Neural progenitor cell (in vitro differentiated cells): Measurements from ENCODE around the gene TEX54.

Experiments used
- EZH2 ChIP-seq: fragments of 200-600 bp; sonication (generic); IDR thresholded peaks from 2 replicates; pipeline ENCODE4 v1.6.1; 2017; ENCODE audit warnings: antibody characterized with exemption, mild to moderate bottlenecking, moderate library complexity
- TF ChIP-seq, protein P1 (sequence below): fragments of 200-600 bp; sonication (generic); IDR thresholded peaks from 2 replicates; pipeline ENCODE4 v1.5.1; 2017; ENCODE audit warnings: antibody characterized with exemption, mild to moderate bottlenecking

DNA sequence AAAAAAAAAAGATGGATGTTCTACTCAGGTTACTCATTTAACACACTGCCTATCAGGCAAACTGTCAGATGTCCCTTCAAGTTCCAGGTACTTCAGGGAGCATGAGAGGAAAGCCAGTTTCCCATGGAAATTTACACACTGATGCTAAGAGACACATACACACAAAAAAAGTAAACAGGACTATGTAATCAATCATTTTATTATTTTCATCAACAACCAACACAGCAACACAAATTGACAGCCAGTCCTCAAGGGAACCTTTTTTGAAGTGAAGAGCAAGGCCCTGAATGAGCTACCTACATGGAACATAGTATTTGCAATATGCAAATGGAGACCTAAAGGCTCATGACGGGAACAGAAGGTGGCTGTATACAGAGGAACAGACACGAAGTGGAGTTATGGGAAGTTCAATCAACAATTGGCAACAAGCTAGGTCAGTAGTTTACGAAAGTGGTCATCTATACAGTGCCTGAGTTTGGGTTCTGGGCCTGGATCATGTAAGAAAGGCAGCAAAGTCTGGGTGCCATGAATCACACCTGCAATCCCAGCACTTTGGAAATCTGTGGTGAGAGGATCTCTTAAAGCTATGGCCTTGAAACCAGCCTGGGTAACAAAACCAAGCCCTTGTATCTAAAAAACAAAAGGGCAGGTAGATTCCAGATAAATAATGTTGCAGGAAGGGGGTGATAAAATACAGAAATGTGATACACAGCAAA is 19.3 kb upstream of the TEX54 start:
- TF ChIP-seq EZH2 = no peak
- TF ChIP-seq, protein P1, sequence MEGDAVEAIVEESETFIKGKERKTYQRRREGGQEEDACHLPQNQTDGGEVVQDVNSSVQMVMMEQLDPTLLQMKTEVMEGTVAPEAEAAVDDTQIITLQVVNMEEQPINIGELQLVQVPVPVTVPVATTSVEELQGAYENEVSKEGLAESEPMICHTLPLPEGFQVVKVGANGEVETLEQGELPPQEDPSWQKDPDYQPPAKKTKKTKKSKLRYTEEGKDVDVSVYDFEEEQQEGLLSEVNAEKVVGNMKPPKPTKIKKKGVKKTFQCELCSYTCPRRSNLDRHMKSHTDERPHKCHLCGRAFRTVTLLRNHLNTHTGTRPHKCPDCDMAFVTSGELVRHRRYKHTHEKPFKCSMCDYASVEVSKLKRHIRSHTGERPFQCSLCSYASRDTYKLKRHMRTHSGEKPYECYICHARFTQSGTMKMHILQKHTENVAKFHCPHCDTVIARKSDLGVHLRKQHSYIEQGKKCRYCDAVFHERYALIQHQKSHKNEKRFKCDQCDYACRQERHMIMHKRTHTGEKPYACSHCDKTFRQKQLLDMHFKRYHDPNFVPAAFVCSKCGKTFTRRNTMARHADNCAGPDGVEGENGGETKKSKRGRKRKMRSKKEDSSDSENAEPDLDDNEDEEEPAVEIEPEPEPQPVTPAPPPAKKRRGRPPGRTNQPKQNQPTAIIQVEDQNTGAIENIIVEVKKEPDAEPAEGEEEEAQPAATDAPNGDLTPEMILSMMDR = no peak
